Measurements from ENCODE around the gene ME1.
"Not testable (repeated sequence)": the region's sequence is repeated elsewhere in the genome, so short reads cannot be mapped to it uniquely, and the experiment has no call there.

ME1 gene

GRCh38 chr6:83430611-83431544 lies at the start of gene ME1:
Gene ME1 (minus strand): TSS chr6:83431051. CDS start chr6:83430954, 97 bp downstream.
- DNase-seq (ENCODE audit: low spot score), result peak; percentile 9

- DNase-seq (ENCODE audit: low spot score), result no peak
These were observed 49.6 kb upstream of the ME1 start for GRCh38 chr6:83480470-83480869.

- no peak for DNase-seq (ENCODE audit: low spot score)
These were observed 48.5 kb upstream of the ME1 start for GRCh38 chr6:83479389-83479788.

GRCh38 chr6:83476971-83477370 lies 46.1 kb upstream of the ME1 start:
- no peak for DNase-seq (ENCODE audit: low spot score)

GRCh38 chr6:83474309-83474708 lies 43.5 kb upstream of the ME1 start:
- no peak for DNase-seq (ENCODE audit: low spot score)

GRCh38 chr6:83472767-83473166 lies 41.9 kb upstream of the ME1 start:
- no peak for DNase-seq (ENCODE audit: low spot score)

GRCh38 chr6:83470587-83470986 lies 39.7 kb upstream of the ME1 start:
- no peak for DNase-seq (ENCODE audit: low spot score)

GRCh38 chr6:83470001-83470400 lies 39.1 kb upstream of the ME1 start:
- no peak for DNase-seq (ENCODE audit: low spot score)

- DNase-seq (ENCODE audit: low spot score), result no peak
These were observed 36.8 kb upstream of the ME1 start for GRCh38 chr6:83467620-83468036.

- no peak for DNase-seq (ENCODE audit: low spot score)
These were observed 35.5 kb upstream of the ME1 start for GRCh38 chr6:83466328-83466727.

- no peak for DNase-seq (ENCODE audit: low spot score)
These were observed 33.7 kb upstream of the ME1 start for GRCh38 chr6:83464381-83465140.

GRCh38 chr6:83463886-83464285 lies 33.0 kb upstream of the ME1 start:
- DNase-seq (ENCODE audit: low spot score), result no peak

GRCh38 chr6:83462524-83462923 lies 31.7 kb upstream of the ME1 start:
- DNase-seq (ENCODE audit: low spot score), result no peak

- DNase-seq (ENCODE audit: low spot score), result no peak
These were observed 30.6 kb upstream of the ME1 start for GRCh38 chr6:83461438-83461837.

GRCh38 chr6:83459663-83460062 lies 28.8 kb upstream of the ME1 start:
- DNase-seq (ENCODE audit: low spot score), result no peak

- DNase-seq (ENCODE audit: low spot score), result not testable (repeated sequence)
These were observed 19.2 kb upstream of the ME1 start for GRCh38 chr6:83450015-83450414.

- DNase-seq (ENCODE audit: low spot score), result not testable (repeated sequence)
These were observed 13.3 kb upstream of the ME1 start for GRCh38 chr6:83444086-83444699.

- no peak for DNase-seq (ENCODE audit: low spot score)
These were observed 12.7 kb upstream of the ME1 start for GRCh38 chr6:83443516-83443915.

GRCh38 chr6:83442752-83443151 lies 11.9 kb upstream of the ME1 start:
- no peak for DNase-seq (ENCODE audit: low spot score)

GRCh38 chr6:83439201-83439600 lies 8.3 kb upstream of the ME1 start:
- DNase-seq (ENCODE audit: low spot score), result no peak

- no peak for DNase-seq (ENCODE audit: low spot score)
These were observed 5.8 kb upstream of the ME1 start for GRCh38 chr6:83436674-83437073.

- no peak for DNase-seq (ENCODE audit: low spot score)
These were observed 2.3 kb upstream of the ME1 start for GRCh38 chr6:83433177-83433576.

- no peak for DNase-seq (ENCODE audit: low spot score)
These were observed 1.8 kb upstream of the ME1 start for GRCh38 chr6:83432636-83433035.
